Neuron (in vitro differentiated cells): Measurements from ENCODE around the gene MACROD1.

ENCODE experiments used
- H2AFZ ChIP-seq: one replicate; pipeline ENCODE4 v1.6.1; 2013; ENCODE audit warnings: low read depth, mild to moderate bottlenecking, inconsistent platforms, low read length, moderate library complexity
- H3K27me3 ChIP-seq: one replicate; pipeline ENCODE4 v1.6.1; 2013; ENCODE audit warnings: low read length; ENCODE audit not compliant: insufficient read depth
- H3K36me3 ChIP-seq: one replicate; pipeline ENCODE4 v1.6.1; 2013; ENCODE audit warnings: low read length; ENCODE audit not compliant: insufficient read depth
- H3K4me1 ChIP-seq: one replicate; pipeline ENCODE4 v1.6.1; 2013; ENCODE audit warnings: low read length; ENCODE audit not compliant: insufficient read depth
- H3K4me3 ChIP-seq: 2 replicates; pipeline ENCODE4 v1.5.1; 2013; ENCODE audit warnings: mild to moderate bottlenecking, low read length, moderate library complexity
- H3K9me3 ChIP-seq: one replicate; pipeline ENCODE4 v1.6.1; 2013; ENCODE audit warnings: low read length

The MACROD1 gene

GRCh38 chr11:64203421-64204079, 37.6 kb upstream of the MACROD1 start:
- Histone ChIP-seq H3K4me3 (no peak overlapping the region), H3K36me3 (peaks cover 60% of the 10 kb centered on the region), H3K27me3 (no peaks in the 10 kb centered on the region), H3K4me1 (peaks cover 3% of the 10 kb centered on the region), H3K9me3 (no peaks in the 10 kb centered on the region), H2AFZ (no peak overlapping the region)

- H3K36me3 ChIP-seq: peaks cover 66% of the 10 kb centered on the region
- H2AFZ ChIP-seq: no peak overlapping the region
- H3K4me3 ChIP-seq: no peak overlapping the region
- H3K27me3 ChIP-seq: no peaks in the 10 kb centered on the region
- H3K9me3 ChIP-seq: no peaks in the 10 kb centered on the region
- peaks cover 3% of the 10 kb centered on the region for H3K4me1 ChIP-seq
These were observed 37.1 kb upstream of the MACROD1 start for GRCh38 chr11:64202992-64203391.

GRCh38 chr11:64201543-64201942, 35.6 kb upstream of the MACROD1 start:
- Histone ChIP-seq H3K36me3 (peaks cover 78% of the 10 kb centered on the region), H3K4me1 (no peaks in the 10 kb centered on the region), H2AFZ (no peak overlapping the region), H3K4me3 (no peak overlapping the region), H3K27me3 (no peaks in the 10 kb centered on the region), H3K9me3 (no peaks in the 10 kb centered on the region)

GRCh38 chr11:64198511-64198910, 32.6 kb upstream of the MACROD1 start:
- H3K27me3 ChIP-seq: no peaks in the 10 kb centered on the region
- no peaks in the 10 kb centered on the region for H3K9me3 ChIP-seq
- no peak overlapping the region for H3K4me3 ChIP-seq
- H3K4me1 ChIP-seq: no peaks in the 10 kb centered on the region
- no peak overlapping the region for H2AFZ ChIP-seq
- peaks cover 87% of the 10 kb centered on the region for H3K36me3 ChIP-seq

- Histone ChIP-seq H3K4me1 (no peaks in the 10 kb centered on the region), H3K36me3 (peaks cover 84% of the 10 kb centered on the region)
These were observed 30.7 kb upstream of the MACROD1 start for GRCh38 chr11:64196626-64197025.

GRCh38 chr11:64192434-64192833, 26.5 kb upstream of the MACROD1 start:
- no peak overlapping the region for H2AFZ ChIP-seq
- H3K4me1 ChIP-seq: peaks cover 3% of the 10 kb centered on the region
- H3K4me3 ChIP-seq: no peak overlapping the region
- H3K27me3 ChIP-seq: no peaks in the 10 kb centered on the region
- H3K9me3 ChIP-seq: no peaks in the 10 kb centered on the region
- H3K36me3 ChIP-seq: peaks cover 67% of the 10 kb centered on the region

More at GRCh38 chr11:64196626-64197025, 30.7 kb upstream of the MACROD1 start:
- no peak overlapping the region for H2AFZ ChIP-seq
- H3K9me3 ChIP-seq: no peaks in the 10 kb centered on the region
- no peak overlapping the region for H3K4me3 ChIP-seq
- H3K27me3 ChIP-seq: no peaks in the 10 kb centered on the region

GRCh38 chr11:64186492-64187165, 20.7 kb upstream of the MACROD1 start:
- Histone ChIP-seq H3K4me3 (no peak overlapping the region), H2AFZ (no peak overlapping the region), H3K27me3 (no peaks in the 10 kb centered on the region), H3K4me1 (peaks cover 7% of the 10 kb centered on the region), H3K9me3 (no peaks in the 10 kb centered on the region), H3K36me3 (peaks cover 15% of the 10 kb centered on the region)

GRCh38 chr11:64185693-64186491, 20.0 kb upstream of the MACROD1 start, which contains the start of gene STIP1:
Gene STIP1, plus strand, starts transcription at chr11:64186171. Its CDS starts 91 bp downstream, at chr11:64186262.
- Histone ChIP-seq H3K27me3 (no peaks in the 10 kb centered on the region), H3K4me3 (peak within 1 kb of the TSS; percentile 68), H3K4me1 (peaks cover 12% of the 10 kb centered on the region), H3K9me3 (no peaks in the 10 kb centered on the region), H2AFZ (no peak within 1 kb of the TSS), H3K36me3 (peaks cover 15% of the 10 kb centered on the region)

- Histone ChIP-seq H3K36me3 (peaks cover 11% of the 10 kb centered on the region), H3K9me3 (no peaks in the 10 kb centered on the region), H2AFZ (no peak overlapping the region), H3K4me3 (peak overlapping the region; percentile 68), H3K27me3 (no peaks in the 10 kb centered on the region), H3K4me1 (peaks cover 12% of the 10 kb centered on the region)
These were observed 19.3 kb upstream of the MACROD1 start for GRCh38 chr11:64185175-64185692.

- Histone ChIP-seq H3K36me3 (peaks cover 4% of the 10 kb centered on the region), H2AFZ (no peak overlapping the region), H3K27me3 (no peaks in the 10 kb centered on the region), H3K4me1 (peaks cover 9% of the 10 kb centered on the region), H3K4me3 (peak overlapping the region; percentile 68), H3K9me3 (no peaks in the 10 kb centered on the region)
These were observed 18.0 kb upstream of the MACROD1 start for GRCh38 chr11:64183890-64184289.

GRCh38 chr11:64181506-64182411, 15.8 kb upstream of the MACROD1 start:
- Histone ChIP-seq H3K9me3 (no peaks in the 10 kb centered on the region), H3K27me3 (no peaks in the 10 kb centered on the region), H3K36me3 (no peaks in the 10 kb centered on the region), H3K4me3 (peak overlapping the region; percentile 8), H2AFZ (no peak overlapping the region), H3K4me1 (peaks cover 9% of the 10 kb centered on the region)

GRCh38 chr11:64180891-64181290, 15.0 kb upstream of the MACROD1 start:
- H3K9me3 ChIP-seq: no peaks in the 10 kb centered on the region
- peaks cover 9% of the 10 kb centered on the region for H3K4me1 ChIP-seq
- H3K27me3 ChIP-seq: no peaks in the 10 kb centered on the region
- no peak overlapping the region for H3K4me3 ChIP-seq
- no peaks in the 10 kb centered on the region for H3K36me3 ChIP-seq
- H2AFZ ChIP-seq: no peak overlapping the region
